ENCODE data around the gene PCBP2.

DNA sequence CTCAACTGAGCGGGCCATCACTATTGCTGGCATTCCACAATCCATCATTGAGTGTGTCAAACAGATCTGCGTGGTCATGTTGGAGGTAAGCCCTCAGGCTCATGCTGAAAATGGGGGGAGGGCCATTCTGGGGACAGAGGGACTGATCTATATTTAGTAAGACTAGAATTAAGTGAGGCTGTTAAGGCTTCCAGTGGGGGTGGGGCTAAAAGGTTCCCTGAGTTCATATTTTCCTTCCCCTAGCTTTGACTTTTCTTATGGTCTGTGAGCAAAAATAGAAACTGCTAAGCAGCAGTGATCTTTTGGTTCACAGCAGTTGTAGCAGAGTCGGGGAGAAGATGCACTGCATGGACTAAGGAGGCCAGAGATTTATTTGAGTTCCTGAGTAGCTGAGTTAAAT is 9.2 kb downstream of the PCBP2 start:
- TF ChIP-seq, protein P1, sequence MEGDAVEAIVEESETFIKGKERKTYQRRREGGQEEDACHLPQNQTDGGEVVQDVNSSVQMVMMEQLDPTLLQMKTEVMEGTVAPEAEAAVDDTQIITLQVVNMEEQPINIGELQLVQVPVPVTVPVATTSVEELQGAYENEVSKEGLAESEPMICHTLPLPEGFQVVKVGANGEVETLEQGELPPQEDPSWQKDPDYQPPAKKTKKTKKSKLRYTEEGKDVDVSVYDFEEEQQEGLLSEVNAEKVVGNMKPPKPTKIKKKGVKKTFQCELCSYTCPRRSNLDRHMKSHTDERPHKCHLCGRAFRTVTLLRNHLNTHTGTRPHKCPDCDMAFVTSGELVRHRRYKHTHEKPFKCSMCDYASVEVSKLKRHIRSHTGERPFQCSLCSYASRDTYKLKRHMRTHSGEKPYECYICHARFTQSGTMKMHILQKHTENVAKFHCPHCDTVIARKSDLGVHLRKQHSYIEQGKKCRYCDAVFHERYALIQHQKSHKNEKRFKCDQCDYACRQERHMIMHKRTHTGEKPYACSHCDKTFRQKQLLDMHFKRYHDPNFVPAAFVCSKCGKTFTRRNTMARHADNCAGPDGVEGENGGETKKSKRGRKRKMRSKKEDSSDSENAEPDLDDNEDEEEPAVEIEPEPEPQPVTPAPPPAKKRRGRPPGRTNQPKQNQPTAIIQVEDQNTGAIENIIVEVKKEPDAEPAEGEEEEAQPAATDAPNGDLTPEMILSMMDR (conservative IDR thresholded peaks at IDR 0.05; ENCODE audit: low read length), result no peak
- TF ChIP-seq EZH2phosphoT487 (IDR thresholded peaks at IDR 0.05; ENCODE audit: borderline replicate concordance, low read depth, low read length), result no peak

All from OCI-LY7 (cell line).